Body of pancreas (tissue), 4 donors: ENCODE measurements around the gene HKDC1. TPM values are rescaled to one million over a fixed set of nuclear protein-coding genes. Genes with fewer than 3 reads are reported as not detected.
"Not testable (repeated sequence)": the region's sequence is repeated elsewhere in the genome, so short reads cannot be mapped to it uniquely, and the experiment has no call there.

Source experiments
- ATAC-seq: fragments of 150-250 bp; one replicate; pipeline ENCODE4 v1.9.1; 2016
- DNase-seq, 4 donors: peaks; one replicate each; pipeline ENCODE4 v3.0.0-alpha.2; 2019
- H3K27ac ChIP-seq, 4 donors: fragments of 200-600 bp; sonication (generic); 1 replicate in 3 of 4; 2 replicates in 1 of 4; pipeline versions ENCODE4 v1.5.1 to v1.6.1; 2016 to 2019; ENCODE audit warnings: mild to moderate bottlenecking in 1 of 4, mixed read lengths in 1 of 4, moderate library complexity in 1 of 4
- H3K27me3 ChIP-seq, 2 donors: fragments of 200-600 bp; sonication (generic); one replicate each; pipeline ENCODE4 v1.6.0; 2016; ENCODE audit warnings: mild to moderate bottlenecking in 1 of 2
- H3K36me3 ChIP-seq, 2 donors: fragments of 200-600 bp; sonication (generic); replicated peaks in 1 of 2; 2 replicates each; pipeline ENCODE4 v1.5.1; 2016; ENCODE audit warnings: low read depth in 2 of 2; ENCODE audit not compliant: insufficient read depth in 1 of 2
- H3K4me1 ChIP-seq: fragments of 200-600 bp; sonication (generic); one replicate; pipeline ENCODE4 v1.6.0; 2016
- H3K4me3 ChIP-seq, 2 donors: fragments of 200-600 bp; sonication (generic); 1 replicate in 1 of 2; 2 replicates in 1 of 2; pipeline ENCODE4 v1.5.1; 2016 to 2019
- H3K9me3 ChIP-seq, 3 donors: fragments of 200-600 bp; sonication (generic); 1 replicate in 2 of 3; 2 replicates in 1 of 3; pipeline ENCODE4 v1.5.1; 2016
- CTCF ChIP-seq, 7 experiments: fragments of 450-650 bp in 4 of 7; fragments of 200-600 bp in 3 of 7; sonication (generic) in 3 of 7; IDR thresholded peaks; one replicate each; pipeline ENCODE4 v1.5.1; 2016 to 2019; ENCODE audit warnings: antibody characterized with exemption in 7 of 7
- POLR2A ChIP-seq, 3 donors: fragments of 450-650 bp; IDR thresholded peaks; one replicate each; pipeline ENCODE4 v1.6.1; 2016; ENCODE audit warnings: antibody characterized with exemption in 3 of 3, mild to moderate bottlenecking in 2 of 3
- WGBS, 2 donors: methylation state at CpG; one replicate each; pipeline ENCODE4 v1.1.5; 2017; 5-methylcytosine and 5-hydroxymethylcytosine counted together
- intact Hi-C: fragments of 100-400 bp; cut with DNase I; formaldehyde crosslinking; loops from one replicate; pipeline ENCODE4 v1.15.1; 2023
- total RNA-seq, 2 donors: library from RNA; depleted of rRNA; stranded (reverse); fragments of >200 nt; gene quantifications; one replicate each; pipeline ENCODE4 v1.1.0, GENCODE V29; 2016

HKDC1 gene
- total RNA-seq, 2 donors from 2014 or later: 6.7 to 13.5 TPM

- H3K4me3 ChIP-seq: no peak overlapping the region
- peaks cover 7% of the 10 kb centered on the region for H3K4me1 ChIP-seq
- no peak for ATAC-seq
- no peaks in the 10 kb centered on the region for H3K9me3 ChIP-seq
- intact Hi-C loops: no loop called here
- no peak for DNase-seq
- H3K27me3 ChIP-seq: no peaks in the 10 kb centered on the region
- H3K36me3 ChIP-seq: no peaks in the 10 kb centered on the region
- H3K27ac ChIP-seq: no peak overlapping the region
- no peak for TF ChIP-seq POLR2A (IDR thresholded peaks at IDR 0.05)
- TF ChIP-seq CTCF (IDR thresholded peaks at IDR 0.05): no peak
- WGBS, 2 donors: 87 to 89% methylated on average over 6 of the region's 6 CpGs
Measured at GRCh38 chr10:69276503-69276902, 56.4 kb downstream of the HKDC1 start.

GRCh38 chr10:69278446-69278963, 58.4 kb downstream of the HKDC1 start, which contains the start of gene HK1:
TSS of gene HK1 (plus strand) at chr10:69278496.
- Histone ChIP-seq H3K27ac (peak within 1 kb of the TSS; percentile 25 to 80 (median 62)), H3K9me3 (no peaks in the 10 kb centered on the region), H3K36me3 (no peaks in the 10 kb centered on the region), H3K4me3 (no peak within 1 kb of the TSS), H3K27me3 (no peaks in the 10 kb centered on the region), H3K4me1 (peaks cover 7% of the 10 kb centered on the region)
- DNase-seq (peak; percentile 20 to 45 (median 34)), ATAC-seq (peak; percentile 82)
- TF ChIP-seq POLR2A (IDR thresholded peaks at IDR 0.05) (no peak), CTCF (IDR thresholded peaks at IDR 0.05) (no peak)
- 30 to 45% methylated on average over 11 of the region's 11 CpGs for WGBS, 2 donors
- intact Hi-C loops: no loop called here

GRCh38 chr10:69279110-69279509, 59.0 kb downstream of the HKDC1 start:
- WGBS, 2 donors: 61 to 69% methylated on average over 2 of the region's 2 CpGs
- H3K27ac ChIP-seq: peak overlapping the region in 3 of 4 donors; percentile 49 to 80 (median 74)
- TF ChIP-seq POLR2A (IDR thresholded peaks at IDR 0.05) (no peak), CTCF (IDR thresholded peaks at IDR 0.05) (no peak)
- no peaks in the 10 kb centered on the region for H3K9me3 ChIP-seq
- intact Hi-C loops: no loop called here
- no peaks in the 10 kb centered on the region for H3K27me3 ChIP-seq
- peaks cover 7% of the 10 kb centered on the region for H3K4me1 ChIP-seq
- no peaks in the 10 kb centered on the region for H3K36me3 ChIP-seq
- no peak for DNase-seq
- no peak overlapping the region for H3K4me3 ChIP-seq
- no peak for ATAC-seq

GRCh38 chr10:69281507-69282413, 61.6 kb downstream of the HKDC1 start:
- TF ChIP-seq CTCF (IDR thresholded peaks at IDR 0.05): no peak
- TF ChIP-seq POLR2A (IDR thresholded peaks at IDR 0.05): no peak
- no peaks in the 10 kb centered on the region for H3K9me3 ChIP-seq
- peaks cover 7% of the 10 kb centered on the region for H3K4me1 ChIP-seq
- no peaks in the 10 kb centered on the region for H3K27me3 ChIP-seq
- no peak overlapping the region for H3K27ac ChIP-seq
- 82% methylated on average over 8 of the region's 8 CpGs for WGBS, 2 donors
- ATAC-seq (no peak), DNase-seq (no peak)
- H3K36me3 ChIP-seq: no peaks in the 10 kb centered on the region
- intact Hi-C loops: no loop called here
- no peak overlapping the region for H3K4me3 ChIP-seq

- H3K4me3 ChIP-seq, intact Hi-C loops, H3K27ac ChIP-seq, ATAC-seq, H3K9me3 ChIP-seq, H3K27me3 ChIP-seq, DNase-seq, H3K4me1 ChIP-seq, H3K36me3 ChIP-seq: not testable (repeated sequence)
- 80 to 82% methylated on average over 6 of the region's 6 CpGs for WGBS, 2 donors
Measured at GRCh38 chr10:69284402-69284801, 64.3 kb downstream of the HKDC1 start.
